GM12891 (cell line): ENCODE data around the gene WDR76.

ENCODE experiments used
- POLR2A ChIP-seq: IDR thresholded peaks from 2 replicates; pipeline ENCODE4 v1.6.1; 2011; ENCODE audit warnings: low read depth, low read length, control low read depth
- TAF1 ChIP-seq: IDR thresholded peaks from 2 replicates; pipeline ENCODE4 v1.6.1; 2011; ENCODE audit warnings: low read depth, low read length, control low read depth

DNA sequence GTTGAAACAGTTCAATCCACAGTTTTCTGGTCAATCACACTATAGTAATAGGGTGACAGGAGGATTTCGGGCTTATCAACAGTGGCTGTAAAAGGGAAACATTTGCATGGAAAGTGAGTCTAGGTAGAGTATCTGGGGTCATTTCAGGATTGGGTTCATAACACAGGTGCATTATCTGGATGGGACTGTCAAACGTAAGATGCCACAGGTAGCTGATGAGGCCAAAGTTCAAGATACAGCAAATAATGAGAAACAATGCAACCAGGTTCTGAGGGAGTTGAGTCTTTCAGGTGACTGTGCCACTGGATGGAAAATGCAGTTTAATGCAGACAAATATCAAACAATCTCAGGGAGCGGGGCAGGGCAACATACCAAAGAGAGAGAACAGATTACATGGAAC is 62.2 kb downstream of the WDR76 start:
- TF ChIP-seq POLR2A (no peak), TAF1 (no peak)
